ENCODE measurements around the gene SCN4A.

- no peak for TF ChIP-seq CTCF (IDR thresholded peaks at IDR 0.05)
- no peak for TF ChIP-seq POLR2A (IDR thresholded peaks at IDR 0.05)
These were observed 25.5 kb upstream of the SCN4A start, which contains the start of gene PRR29 for GRCh38 chr17:63998050-63998720.
